Tibial nerve (tissue), 4 donors: ENCODE results near the gene MRFAP1. TPM values are rescaled to one million over a fixed set of nuclear protein-coding genes. Genes with fewer than 3 reads are reported as not detected.

Experiments
- DNase-seq, 2 donors: peaks; one replicate each; pipeline ENCODE4 v3.0.0-alpha.2; 2019; ENCODE audit warnings: low spot score in 2 of 2
- H3K27ac ChIP-seq, 4 donors: fragments of 200-600 bp; sonication (generic) in 3 of 4; one replicate each; pipeline ENCODE4 v1.5.1; 2017 to 2019; ENCODE audit warnings: mild to moderate bottlenecking in 1 of 4
- H3K27me3 ChIP-seq, 2 donors: fragments of 200-600 bp; sonication (generic) in 1 of 2; one replicate each; pipeline versions ENCODE4 v1.5.1 to v1.6.0; 2017 to 2019
- H3K36me3 ChIP-seq, 3 donors: fragments of 200-600 bp; sonication (generic); one replicate each; pipeline ENCODE4 v1.5.1; 2018 to 2019
- H3K4me1 ChIP-seq, 4 donors: fragments of 200-600 bp; sonication (generic) in 3 of 4; one replicate each; pipeline ENCODE4 v1.5.1; 2017 to 2019
- H3K4me3 ChIP-seq, 4 donors: fragments of 200-600 bp; sonication (generic) in 3 of 4; one replicate each; pipeline ENCODE4 v1.5.1; 2017 to 2019; ENCODE audit warnings: mild to moderate bottlenecking in 1 of 4, moderate library complexity in 1 of 4
- H3K9me3 ChIP-seq, 4 donors: fragments of 200-600 bp; sonication (generic) in 3 of 4; one replicate each; pipeline ENCODE4 v1.5.1; 2017 to 2019
- CTCF ChIP-seq, 5 experiments: fragments of 200-600 bp in 3 of 5; fragments of 450-650 bp in 2 of 5; sonication (generic) in 3 of 5; IDR thresholded peaks; one replicate each; pipeline ENCODE4 v1.5.1; 2016 to 2019; ENCODE audit warnings: antibody characterized with exemption in 5 of 5, mild to moderate bottlenecking in 3 of 5, moderate library complexity in 2 of 5
- EP300 ChIP-seq, 2 donors: sonication (generic); formaldehyde crosslinking; IDR thresholded peaks; one replicate each; pipeline ENCODE4 v1.6.1; 2017; ENCODE audit warnings: antibody characterized with exemption in 2 of 2, mild to moderate bottlenecking in 1 of 2
- POLR2A ChIP-seq, 2 donors: fragments of 450-650 bp; IDR thresholded peaks; one replicate each; pipeline ENCODE4 v1.6.1; 2017; ENCODE audit warnings: antibody characterized with exemption in 2 of 2, mild to moderate bottlenecking in 2 of 2, moderate library complexity in 2 of 2
- WGBS, 2 donors: methylation state at CpG; one replicate each; pipeline ENCODE4 v1.1.5; 2018; 5-methylcytosine and 5-hydroxymethylcytosine counted together
- total RNA-seq, 4 donors: library from RNA; depleted of rRNA; stranded (reverse); fragments of >200 nt; gene quantifications; one replicate each; pipeline ENCODE4 v1.1.0, GENCODE V29; 2016

MRFAP1 gene
- total RNA-seq, 4 donors from 2014 or later, result 176 to 300 (median 202) TPM

GRCh38 chr4:6680372-6681034 is 40.0 kb downstream of the MRFAP1 start:
- TF ChIP-seq CTCF (IDR thresholded peaks at IDR 0.05), result no peak
- TF ChIP-seq EP300 (IDR thresholded peaks at IDR 0.05), result no peak
- TF ChIP-seq POLR2A (IDR thresholded peaks at IDR 0.05), result no peak
- Histone ChIP-seq H3K4me1 (peaks cover 0 to 20% (median 15%) of the 10 kb centered on the region in 4 donors), H3K27ac (no peak overlapping the region), H3K36me3 (peaks cover 0 to 37% (median 0%) of the 10 kb centered on the region in 3 donors), H3K9me3 (no peaks in the 10 kb centered on the region), H3K4me3 (no peak overlapping the region), H3K27me3 (no peaks in the 10 kb centered on the region)
- 74 to 81% methylated on average over 10 of the region's 10 CpGs for WGBS, 2 donors
- DNase-seq, result no peak

DNA sequence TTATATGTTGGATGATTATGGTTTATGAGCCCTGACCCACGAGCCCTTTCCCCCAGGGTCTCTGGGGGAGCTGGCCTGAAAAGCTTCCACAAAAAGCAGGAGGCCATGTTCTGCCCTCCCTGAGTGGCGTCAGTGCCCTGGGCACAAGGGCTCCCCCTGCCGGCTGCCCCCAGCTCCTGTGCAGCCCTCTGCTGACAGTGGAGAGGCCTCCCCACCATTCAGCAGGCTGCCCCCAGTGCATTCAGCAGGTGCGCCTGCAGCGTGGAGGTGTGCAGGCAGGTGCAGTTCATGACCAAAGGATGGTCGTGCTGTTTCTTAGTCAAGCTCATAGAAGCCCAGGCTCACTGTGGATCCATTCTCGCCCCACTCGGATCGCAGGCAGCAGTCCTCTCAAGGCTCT is 40.7 kb downstream of the MRFAP1 start:
- TF ChIP-seq EP300 (IDR thresholded peaks at IDR 0.05) (no peak), POLR2A (IDR thresholded peaks at IDR 0.05) (no peak), CTCF (IDR thresholded peaks at IDR 0.05) (no peak)
- WGBS, 2 donors, result 79 to 85% methylated on average over 9 of the region's 9 CpGs
- H3K27me3 ChIP-seq, result no peaks in the 10 kb centered on the region
- H3K4me3 ChIP-seq, result no peak overlapping the region
- H3K4me1 ChIP-seq, result peaks cover 0 to 13% (median 8%) of the 10 kb centered on the region in 4 donors
- H3K36me3 ChIP-seq, result peaks cover 0 to 37% (median 0%) of the 10 kb centered on the region in 3 donors
- no peak overlapping the region for H3K27ac ChIP-seq
- DNase-seq, result no peak
- no peaks in the 10 kb centered on the region for H3K9me3 ChIP-seq

DNA sequence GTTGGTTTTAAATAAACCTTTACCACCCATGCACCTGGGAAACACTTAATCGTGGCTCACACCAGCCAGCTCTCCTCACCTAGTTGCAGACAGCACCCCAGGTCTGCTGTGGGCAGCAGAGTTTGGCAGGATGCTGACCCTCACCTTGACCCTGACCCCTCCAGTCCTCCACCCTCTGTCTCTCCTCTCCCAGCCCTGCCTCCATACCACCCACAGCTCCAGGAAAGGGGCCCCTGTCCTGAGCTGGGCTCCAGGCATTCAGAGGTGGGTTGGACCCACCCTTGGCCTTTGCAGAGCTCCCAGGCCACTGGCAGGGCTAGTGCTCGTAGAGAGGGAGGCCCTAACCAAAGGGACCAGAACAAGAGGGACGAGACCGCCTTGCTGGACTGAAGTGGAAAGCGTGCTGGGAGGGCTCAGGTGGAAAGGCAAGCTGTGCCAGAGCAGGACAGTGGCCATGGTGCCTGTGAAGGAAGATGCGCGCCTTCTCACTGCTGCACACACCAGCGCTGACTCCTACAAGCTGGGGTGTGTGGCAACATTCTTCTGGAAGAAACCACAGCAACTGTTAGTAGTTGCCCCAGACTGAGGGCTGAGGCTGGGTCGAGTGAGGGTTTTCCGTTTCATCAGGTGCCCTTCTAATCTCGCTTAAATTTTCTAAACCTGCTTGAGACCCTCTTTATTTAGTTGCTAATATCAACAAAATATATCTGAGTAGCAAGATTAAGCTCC is 42.5 kb downstream of the MRFAP1 start:
- no peak for TF ChIP-seq CTCF (IDR thresholded peaks at IDR 0.05)
- no peak for TF ChIP-seq EP300 (IDR thresholded peaks at IDR 0.05)
- no peak for TF ChIP-seq POLR2A (IDR thresholded peaks at IDR 0.05)
- 77 to 79% methylated on average over 10 to 11 of the region's 11 CpGs for WGBS, 2 donors

GRCh38 chr4:6684656-6685055 is 44.2 kb downstream of the MRFAP1 start:
- no peak overlapping the region for H3K27ac ChIP-seq
- H3K4me3 ChIP-seq, result no peak overlapping the region
- no peak for DNase-seq
- H3K36me3 ChIP-seq, result peaks cover 0 to 17% (median 0%) of the 10 kb centered on the region in 3 donors
- TF ChIP-seq POLR2A (IDR thresholded peaks at IDR 0.05), result no peak
- TF ChIP-seq CTCF (IDR thresholded peaks at IDR 0.05), result no peak
- TF ChIP-seq EP300 (IDR thresholded peaks at IDR 0.05), result no peak
- no peaks in the 10 kb centered on the region for H3K9me3 ChIP-seq
- 82 to 86% methylated on average over 9 to 11 of the region's 11 CpGs for WGBS, 2 donors
- peaks cover 0 to 18% (median 10%) of the 10 kb centered on the region in 4 donors for H3K4me1 ChIP-seq
- no peaks in the 10 kb centered on the region for H3K27me3 ChIP-seq

More for the DNA sequence above, 42.5 kb downstream of the MRFAP1 start:
- H3K4me3 ChIP-seq, result no peak overlapping the region
- peaks cover 0 to 24% (median 0%) of the 10 kb centered on the region in 3 donors for H3K36me3 ChIP-seq
- no peaks in the 10 kb centered on the region for H3K27me3 ChIP-seq
- H3K4me1 ChIP-seq, result peaks cover 0 to 2% (median under 1%) of the 10 kb centered on the region in 4 donors
- no peak overlapping the region for H3K27ac ChIP-seq
- DNase-seq, result no peak
- no peaks in the 10 kb centered on the region for H3K9me3 ChIP-seq
